Posterior cingulate gyrus (tissue), 11 donors: ENCODE results near the gene CTIF.
A peak's percentile ranks its signal among the peaks of the same experiment; 100 is the strongest.
"Not testable (repeated sequence)": the region's sequence is repeated elsewhere in the genome, so short reads cannot be mapped to it uniquely, and the experiment has no call there.

Source experiments
- DNase-seq, 10 donors: peaks; one replicate each; pipeline versions ENCODE4 v3.0.0 to v3.0.0-alpha.2; 2020 to 2021; ENCODE audit warnings: mixed read lengths in 3 of 10
- intact Hi-C: fragments of 100-400 bp; cut with DNase I; formaldehyde crosslinking; loops from one replicate; pipeline ENCODE4 v1.15.1; 2023

The CTIF gene

GRCh38 chr18:48538531-48539405 lies at the start of gene CTIF:
Gene CTIF (plus strand): TSS chr18:48539031. CDS start chr18:48619566, 80,535 bp downstream.
- DNase-seq, result peak; percentile 95 to 99 (median 96)
- intact Hi-C loops, result loop anchor here (5.0 kb wide), 2 partner anchors 56 to 124 kb away; no protein-coding TSS in a partner anchor

GRCh38 chr18:48490641-48491293 lies 48.1 kb upstream of the CTIF start:
- no peak for DNase-seq
- intact Hi-C loops, result no loop called here

GRCh38 chr18:48492880-48493279 lies 46.0 kb upstream of the CTIF start:
- no peak for DNase-seq
- intact Hi-C loops, result no loop called here

DNA sequence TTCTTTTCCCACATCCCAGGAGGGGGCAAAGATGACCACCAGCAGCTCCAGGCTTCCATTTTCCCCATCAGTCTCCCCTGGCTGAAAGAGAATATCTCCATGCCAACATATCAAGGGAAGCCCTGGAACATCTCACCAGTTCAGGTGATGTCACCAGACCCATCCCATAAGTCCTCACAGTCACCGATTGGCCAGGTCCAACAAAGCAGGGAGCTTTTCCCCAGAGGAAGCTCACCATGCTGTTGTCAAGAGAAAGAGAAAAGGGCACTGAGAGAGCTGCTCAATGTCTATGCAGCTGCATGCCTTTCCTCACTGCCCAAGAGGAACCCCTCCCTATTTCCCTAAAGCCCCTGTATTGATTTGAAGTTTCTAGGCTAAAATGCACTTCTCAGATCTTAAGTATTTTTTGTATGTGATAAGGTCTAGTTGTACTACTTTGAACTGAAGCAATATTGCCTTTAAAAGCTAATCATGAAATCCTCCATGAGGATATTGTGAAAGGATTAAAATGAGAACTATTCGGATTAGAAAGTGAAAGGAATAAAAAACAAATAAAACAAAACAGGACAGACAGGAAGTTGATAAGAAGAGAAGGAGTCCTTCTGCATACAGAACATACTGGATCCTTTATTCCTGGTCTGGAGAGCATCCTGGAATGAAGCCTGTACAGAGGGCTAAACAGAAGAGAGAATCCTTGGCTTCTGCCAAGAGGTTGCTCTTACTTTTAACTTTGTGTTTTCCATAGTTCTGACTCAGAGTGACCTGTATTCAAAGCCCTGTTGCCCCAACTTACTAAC lies 45.2 kb upstream of the CTIF start:
- intact Hi-C loops, result no loop called here
- no peak for DNase-seq

- intact Hi-C loops, result no loop called here
- no peak for DNase-seq
Measured at GRCh38 chr18:48497863-48498262, 41.0 kb upstream of the CTIF start.

DNA sequence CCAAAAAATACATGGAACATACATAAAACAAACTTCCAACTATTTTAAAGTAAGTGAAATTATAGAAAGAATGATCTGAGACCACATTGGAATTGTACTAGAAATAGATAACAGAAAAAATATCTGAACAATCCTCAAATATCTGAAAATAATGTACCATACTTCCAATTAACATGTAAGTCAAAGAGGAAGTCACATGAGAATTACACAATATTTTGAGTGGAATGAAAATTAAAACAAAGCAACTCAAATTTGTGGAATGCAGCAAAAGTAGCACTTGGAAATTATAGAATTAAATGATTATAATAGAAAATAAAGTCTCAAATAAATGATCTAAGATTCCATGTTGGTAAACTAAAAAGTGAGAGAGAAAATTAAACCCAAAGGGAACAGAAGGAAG lies 38.3 kb upstream of the CTIF start:
- DNase-seq, result no peak
- intact Hi-C loops, result no loop called here

DNA sequence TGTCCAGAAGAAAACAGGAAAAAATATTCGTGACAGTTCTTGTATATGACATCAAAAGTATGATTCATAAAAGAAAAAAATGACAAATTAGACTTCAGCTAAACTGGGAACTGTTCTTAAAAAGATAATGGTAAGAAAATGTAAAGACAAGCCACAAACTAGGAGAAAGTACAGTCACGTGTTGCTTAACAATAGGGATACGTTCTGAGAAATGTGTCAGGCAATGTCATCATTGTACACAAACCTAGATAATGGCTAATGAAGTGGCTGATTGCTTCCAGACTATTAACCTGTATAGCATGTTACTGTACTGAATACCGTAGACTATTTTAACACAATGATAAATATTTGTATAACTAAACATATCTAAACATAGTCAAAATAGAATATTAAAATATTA lies 35.9 kb upstream of the CTIF start:
- DNase-seq, result no peak
- intact Hi-C loops, result no loop called here

GRCh38 chr18:48504819-48505218 lies 34.0 kb upstream of the CTIF start:
- no peak for DNase-seq
- intact Hi-C loops, result no loop called here

DNA sequence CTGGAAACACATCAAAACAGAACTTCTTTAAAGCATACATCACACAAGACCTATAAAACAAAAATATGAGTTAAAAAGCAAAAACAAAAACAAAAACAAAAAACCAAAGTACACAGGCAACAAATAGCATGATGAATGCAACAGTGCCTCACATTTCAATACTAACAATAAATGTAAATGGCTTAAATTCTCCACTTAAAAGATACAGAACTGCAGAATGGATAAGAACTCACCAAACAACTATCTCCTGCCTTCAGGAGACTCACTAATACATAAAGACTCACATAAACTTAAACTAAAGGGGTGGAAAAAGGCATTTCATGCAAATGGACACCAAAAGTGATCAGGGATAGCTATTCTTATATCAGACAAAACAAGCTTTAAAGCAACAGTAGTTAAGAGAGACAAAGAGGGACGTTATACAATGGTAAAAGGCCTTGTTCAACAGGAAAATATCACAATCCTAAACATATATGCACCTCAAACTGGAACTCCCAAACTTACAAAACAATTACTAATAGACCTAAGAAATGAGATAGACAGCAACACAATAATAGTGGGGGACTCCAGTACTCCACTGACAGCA lies 31.8 kb upstream of the CTIF start:
- intact Hi-C loops, DNase-seq: not testable (repeated sequence)

DNA sequence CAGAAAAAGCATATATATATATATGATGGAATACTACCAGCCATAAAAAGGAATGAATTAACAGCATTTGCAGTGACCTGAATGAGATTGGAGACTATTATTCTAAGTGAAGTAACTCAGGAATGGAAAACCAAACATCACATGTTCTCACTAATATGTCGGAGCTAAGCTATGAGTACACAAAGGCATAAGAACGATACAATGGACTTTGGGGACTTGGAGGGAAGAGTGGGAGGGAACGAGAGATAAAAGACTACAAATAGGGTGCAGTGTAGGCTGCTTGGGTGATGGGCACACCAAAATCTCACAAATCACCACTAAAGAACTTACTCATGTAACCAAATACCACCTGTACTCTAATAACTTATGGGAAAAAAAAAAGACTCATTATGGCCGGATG lies 26.3 kb upstream of the CTIF start:
- intact Hi-C loops, DNase-seq: not testable (repeated sequence)

GRCh38 chr18:48514786-48515185 lies 24.0 kb upstream of the CTIF start:
- intact Hi-C loops, result no loop called here

DNA sequence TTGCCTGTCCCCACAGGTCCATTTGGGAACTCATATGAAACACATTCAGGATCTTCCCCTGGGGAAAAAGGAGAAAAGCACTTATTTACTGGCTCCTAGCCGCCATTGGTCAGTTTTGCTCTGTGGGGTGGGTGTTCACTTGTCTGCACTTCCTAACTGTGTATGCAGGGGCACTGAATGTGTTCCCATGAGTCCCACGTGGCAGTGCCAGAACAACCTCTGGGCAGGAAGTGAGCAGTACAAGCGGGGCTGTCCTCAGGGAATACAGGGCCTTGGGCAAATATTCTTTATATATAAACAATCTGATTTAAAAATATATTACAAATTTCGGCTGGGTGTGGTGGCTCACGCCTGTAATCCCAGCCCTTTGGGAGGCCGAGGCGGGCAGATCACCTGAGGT lies 21.8 kb upstream of the CTIF start:
- no peak for DNase-seq

More at GRCh38 chr18:48514786-48515185, 24.0 kb upstream of the CTIF start:
- DNase-seq, result peak; percentile 55 to 97 (median 64)

DNA sequence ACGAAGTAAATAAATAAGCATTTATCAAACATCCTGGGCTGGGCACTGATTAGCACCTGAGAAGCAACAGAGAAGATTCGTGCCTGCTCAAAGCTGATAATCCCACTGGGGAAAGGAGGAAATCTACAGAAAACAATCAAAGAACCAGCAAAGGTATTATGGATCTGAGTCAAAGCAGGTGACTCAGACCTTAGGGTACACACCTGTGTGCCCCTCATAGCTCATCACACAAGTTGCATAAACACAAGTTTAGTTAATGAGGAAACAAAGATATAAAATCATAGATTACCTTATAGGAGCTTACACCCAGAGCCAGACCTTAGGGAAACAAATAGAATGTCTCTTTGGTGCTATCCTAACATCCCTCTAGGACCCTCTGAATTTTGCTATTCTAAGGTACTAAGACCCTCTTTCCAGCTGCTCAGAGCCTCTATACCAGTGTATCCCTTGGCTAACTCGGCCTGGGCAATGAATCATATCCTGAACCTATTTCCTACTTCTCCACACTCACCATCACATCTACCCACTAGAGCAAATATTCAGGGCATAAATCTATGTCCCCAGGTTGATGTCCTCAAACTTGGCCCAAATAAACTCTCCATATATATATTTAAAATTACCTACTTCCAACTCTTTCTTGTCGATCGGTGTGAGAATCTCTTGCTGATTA lies 19.3 kb upstream of the CTIF start:
- DNase-seq, result no peak
- intact Hi-C loops, result no loop called here

More for the DNA sequence above, 21.8 kb upstream of the CTIF start:
- intact Hi-C loops, result no loop called here

GRCh38 chr18:48521723-48522122 lies 17.1 kb upstream of the CTIF start:
- DNase-seq, result no peak
- intact Hi-C loops, result no loop called here

DNA sequence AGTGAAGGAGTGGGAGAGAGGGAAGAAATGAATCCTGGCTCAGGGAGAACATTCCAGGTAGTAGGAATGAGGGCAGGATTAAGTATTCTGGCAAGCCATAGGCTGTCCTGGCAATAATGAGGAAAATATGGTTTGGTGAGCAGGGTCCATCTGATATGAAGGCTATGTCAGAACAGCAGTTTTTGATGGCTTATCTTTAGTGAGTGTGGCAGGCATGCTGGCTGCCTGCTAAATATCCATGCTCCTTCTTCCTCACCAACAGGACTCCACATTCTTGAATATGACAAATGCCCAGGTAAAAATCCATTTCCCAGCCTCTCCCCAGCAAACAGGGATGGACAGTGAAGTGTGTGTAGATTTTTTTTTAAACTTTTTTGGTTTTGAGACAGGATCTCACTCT lies 13.2 kb upstream of the CTIF start:
- intact Hi-C loops, result no loop called here
- no peak for DNase-seq

DNA sequence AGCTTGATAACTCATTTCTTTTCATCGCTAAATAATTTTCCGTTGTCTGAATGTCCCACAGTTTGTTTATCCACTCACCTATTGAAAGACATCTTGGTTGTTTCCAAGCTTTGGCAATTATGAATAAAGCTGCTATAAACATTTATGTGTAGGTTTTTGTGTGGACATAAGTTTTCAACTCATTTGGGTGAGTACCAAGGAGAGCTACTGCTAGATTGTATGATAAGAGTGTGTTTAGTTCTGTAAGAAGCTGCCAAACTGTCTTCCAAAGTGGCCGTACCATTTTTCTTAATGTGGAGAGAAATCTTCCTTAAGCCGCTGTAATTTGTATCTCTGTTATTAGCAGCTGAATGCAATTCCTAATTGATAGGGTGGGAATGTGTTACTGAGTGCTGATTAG lies 11.4 kb upstream of the CTIF start:
- intact Hi-C loops, result no loop called here
- no peak for DNase-seq

DNA sequence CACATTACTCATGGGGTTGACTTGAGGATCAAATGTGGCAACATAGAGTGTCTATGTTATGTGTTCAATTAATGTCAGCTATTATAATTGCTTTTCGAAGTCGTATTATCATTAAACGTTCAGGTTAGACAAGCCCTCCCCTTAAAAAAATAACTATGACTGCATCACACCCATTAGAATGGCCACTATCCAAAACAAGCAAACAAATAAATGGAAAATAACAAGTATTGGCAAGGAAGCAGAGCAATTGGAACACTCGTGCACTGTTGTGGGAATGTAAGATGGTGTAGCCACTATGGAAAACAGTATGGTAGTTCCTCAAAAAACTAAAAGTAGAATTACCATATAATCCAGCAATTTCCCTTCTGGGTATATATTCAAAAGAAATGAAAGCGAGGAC lies 10.0 kb upstream of the CTIF start:
- DNase-seq, result no peak
- intact Hi-C loops, result no loop called here

DNA sequence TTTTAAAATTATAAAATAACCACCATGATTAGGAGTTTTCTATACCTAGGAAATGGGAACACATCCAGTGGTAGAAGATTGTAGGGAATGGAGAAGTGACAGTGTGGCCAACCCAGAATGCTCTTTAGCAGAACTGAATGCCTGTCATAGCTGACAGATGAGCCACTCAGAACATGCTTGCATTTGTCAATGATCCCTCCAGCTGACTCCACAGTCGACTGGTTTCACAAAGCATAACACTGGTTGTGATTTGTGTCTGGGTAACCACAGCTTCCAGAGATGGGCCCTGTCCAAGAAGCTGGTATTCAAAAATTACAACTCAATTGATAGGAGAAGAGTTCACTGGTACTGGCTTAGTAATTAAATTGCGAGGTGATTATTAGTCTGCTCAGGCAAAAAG lies 9.0 kb upstream of the CTIF start:
- no peak for DNase-seq
- intact Hi-C loops, result no loop called here

DNA sequence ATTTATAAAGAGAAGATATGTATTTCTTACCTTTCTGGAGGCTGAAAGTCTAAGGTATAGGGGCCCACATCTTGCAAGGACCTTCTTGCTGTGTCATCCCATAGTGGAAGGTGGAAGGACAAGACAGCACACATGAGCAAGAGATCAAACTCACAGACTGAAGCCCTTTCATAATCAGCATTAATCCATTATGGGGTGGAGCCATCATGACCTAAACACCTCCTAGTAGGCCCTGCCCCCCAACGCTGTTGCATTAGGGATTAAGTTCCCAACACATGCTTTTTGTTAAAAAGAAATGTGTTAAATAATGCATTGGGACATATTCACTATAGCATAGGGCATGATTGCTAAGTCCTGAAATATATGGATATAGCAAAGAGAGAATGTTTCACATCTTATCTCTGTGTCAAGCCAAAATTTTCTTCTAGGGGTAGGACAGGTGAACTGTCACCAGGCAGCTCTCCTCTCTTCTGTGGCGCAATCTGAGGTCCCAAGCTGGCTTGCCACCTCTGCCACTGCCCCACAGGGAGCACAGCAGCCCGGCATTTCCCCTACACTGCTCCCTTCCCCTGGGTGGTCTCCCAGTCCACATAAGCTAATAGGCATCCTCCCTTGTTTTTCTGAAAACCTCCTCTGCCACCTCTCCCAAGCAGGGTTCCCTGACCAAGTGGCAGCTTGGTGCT lies 8.3 kb upstream of the CTIF start:
- intact Hi-C loops, result no loop called here
- DNase-seq, result no peak

DNA sequence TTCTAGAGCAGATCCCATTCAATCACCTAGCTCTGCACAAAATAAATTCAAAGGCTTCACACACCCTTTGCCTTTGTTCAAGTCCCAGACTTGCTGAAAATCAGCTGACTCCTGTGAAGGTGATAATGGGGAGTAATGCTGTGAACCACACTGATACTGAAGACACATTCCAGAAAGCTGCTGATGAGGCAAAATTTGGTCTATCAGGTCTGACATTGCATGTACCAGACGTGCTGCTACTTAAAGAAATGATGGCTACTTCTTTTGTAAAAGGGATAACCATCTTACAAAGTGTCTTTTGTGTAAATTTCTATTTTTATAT lies 7.8 kb upstream of the CTIF start:
- intact Hi-C loops, result no loop called here
- no peak for DNase-seq
